WI38 (cell line): ENCODE results near the gene VPS45.

Source experiments
- H3K4me3 ChIP-seq: 2 replicates; pipeline ENCODE4 v1.5.1; 2011; ENCODE audit warnings: low read depth, mild to moderate bottlenecking, control low read depth, low read length
- CTCF ChIP-seq: IDR thresholded peaks from 2 replicates; pipeline ENCODE4 v1.5.1; 2012; ENCODE audit warnings: low read depth, mild to moderate bottlenecking, control low read depth, low read length

VPS45 gene

GRCh38 chr1:150164779-150165178 is 97.2 kb downstream of the VPS45 start:
- H3K4me3 ChIP-seq, result no peak overlapping the region
- no peak for TF ChIP-seq CTCF

GRCh38 chr1:150165622-150166612 is 98.3 kb downstream of the VPS45 start:
- H3K4me3 ChIP-seq, result no peak overlapping the region
- TF ChIP-seq CTCF, result peak; percentile 76

GRCh38 chr1:150168960-150169601 is 101.5 kb downstream of the VPS45 start:
- H3K4me3 ChIP-seq, result no peak overlapping the region

GRCh38 chr1:150171801-150172200 is 104.2 kb downstream of the VPS45 start:
- TF ChIP-seq CTCF, result no peak
- H3K4me3 ChIP-seq, result no peak overlapping the region

More at GRCh38 chr1:150168960-150169601, 101.5 kb downstream of the VPS45 start:
- peak; percentile 64 for TF ChIP-seq CTCF

- H3K4me3 ChIP-seq, result no peak overlapping the region
- no peak for TF ChIP-seq CTCF
These were observed 105.6 kb downstream of the VPS45 start for GRCh38 chr1:150173141-150173585.

GRCh38 chr1:150176593-150176992 is 109.0 kb downstream of the VPS45 start:
- TF ChIP-seq CTCF, result no peak

GRCh38 chr1:150178548-150178947 is 111.0 kb downstream of the VPS45 start:
- TF ChIP-seq CTCF, result no peak
- no peak overlapping the region for H3K4me3 ChIP-seq

More at GRCh38 chr1:150176593-150176992, 109.0 kb downstream of the VPS45 start:
- no peak overlapping the region for H3K4me3 ChIP-seq
